SK-N-SH (cell line): Measurements from ENCODE around the gene GPR55. TPM values are rescaled to one million over a fixed set of nuclear protein-coding genes. Genes with fewer than 3 reads are reported as not detected.

Experiments
- CTCF ChIA-PET: fragments of 300-600, 350-600 bp; formaldehyde crosslinking; extraction: SDS; loops from one replicate; lab custom pipeline; 2021; lab: Yijun Ruan, JAX
- POLR2A ChIA-PET: fragments of 350-600 bp; sonication (Branson Sonifier 250); formaldehyde crosslinking; extraction: SDS; loops from one replicate; lab custom pipeline; 2020; ENCODE audit warnings: antibody characterized with exemption, inconsistent platforms; lab: Yijun Ruan, JAX
- DNase-seq: peaks from one replicate; pipeline ENCODE4 v3.0.0; 2012
- H2AFZ ChIP-seq: fragments of 200-600 bp; sonication (generic); 2 replicates; pipeline ENCODE4 v1.8.1; 2016; ENCODE audit warnings: antibody characterized with exemption, mild to moderate bottlenecking, low read depth
- H3F3A ChIP-seq: fragments of 200-600 bp; sonication (generic); replicated peaks from 2 replicates; pipeline ENCODE3; 2016; ENCODE audit warnings: antibody characterized with exemption, mild to moderate bottlenecking; ENCODE audit not compliant: insufficient read depth
- H3K27ac ChIP-seq, 2 experiments: fragments of 200-500 bp in 1 of 2; fragments of 200-600 bp in 1 of 2; sonication (Bioruptor generic) in 1 of 2; sonication (generic), shearing (Covaris generic) in 1 of 2; 2 replicates each; pipeline versions ENCODE4 v1.5.1 to v1.6.1; 2014 to 2016; ENCODE audit warnings: low read depth in 2 of 2, inconsistent platforms in 1 of 2, low read length in 1 of 2, mild to moderate bottlenecking in 1 of 2, mixed read lengths in 1 of 2
- H3K27me3 ChIP-seq: fragments of 200-600 bp; sonication (generic), shearing (Covaris generic); 2 replicates; pipeline ENCODE4 v1.6.1; 2016; ENCODE audit warnings: mixed run types; ENCODE audit not compliant: insufficient read depth
- H3K36me3 ChIP-seq, 2 experiments: fragments of 200-500 bp in 1 of 2; fragments of 200-600 bp in 1 of 2; sonication (Bioruptor generic) in 1 of 2; sonication (generic) in 1 of 2; replicated peaks in 1 of 2; 2 replicates each; pipeline versions ENCODE3 to v1.5.1; 2014 to 2016; ENCODE audit warnings: low read length in 1 of 2, mild to moderate bottlenecking in 1 of 2; ENCODE audit not compliant: insufficient read depth in 2 of 2, control insufficient read depth in 1 of 2
- H3K4me1 ChIP-seq, 2 experiments: fragments of 200-500 bp in 1 of 2; fragments of 200-600 bp in 1 of 2; sonication (Bioruptor generic) in 1 of 2; sonication (generic), shearing (Covaris generic) in 1 of 2; 2 replicates each; pipeline versions ENCODE4 v1.5.1 to v1.6.1; 2014 to 2016; ENCODE audit warnings: low read depth in 1 of 2, low read length in 1 of 2, mixed run types in 1 of 2; ENCODE audit not compliant: insufficient read depth in 2 of 2, control insufficient read depth in 1 of 2
- H3K4me2 ChIP-seq: fragments of 200-600 bp; sonication (generic), shearing (Covaris generic); 2 replicates; pipeline ENCODE4 v1.6.1; 2017; ENCODE audit warnings: mixed run types
- H3K4me3 ChIP-seq, 2 experiments: fragments of 200-500 bp in 1 of 2; fragments of 200-600 bp in 1 of 2; sonication (Bioruptor generic) in 1 of 2; sonication (generic), shearing (Covaris generic) in 1 of 2; 2 replicates each; pipeline versions ENCODE4 v1.5.1 to v1.8.1; 2014 to 2016; ENCODE audit warnings: low read depth in 2 of 2, inconsistent platforms in 1 of 2, low read length in 1 of 2, mild to moderate bottlenecking in 1 of 2, mixed read lengths in 1 of 2, moderate library complexity in 1 of 2
- H3K79me2 ChIP-seq: fragments of 200-600 bp; sonication (generic); 2 replicates; pipeline ENCODE4 v1.8.1; 2017; ENCODE audit warnings: mild to moderate bottlenecking; ENCODE audit not compliant: insufficient read depth
- H3K9ac ChIP-seq: fragments of 200-600 bp; sonication (generic); 2 replicates; pipeline ENCODE4 v1.6.1; 2017; ENCODE audit warnings: mixed run types
- H3K9me2 ChIP-seq: fragments of 200-600 bp; sonication (generic); 2 replicates; pipeline ENCODE4 v1.6.1; 2017; ENCODE audit warnings: mixed run types
- H3K9me3 ChIP-seq: fragments of 200-600 bp; sonication (generic); 2 replicates; pipeline ENCODE4 v1.6.1; 2017; ENCODE audit warnings: mixed run types, mild to moderate bottlenecking, moderate library complexity
- H4K20me1 ChIP-seq: fragments of 200-600 bp; sonication (generic); 2 replicates; pipeline ENCODE4 v1.6.1; 2017; ENCODE audit warnings: mild to moderate bottlenecking, mixed run types; ENCODE audit not compliant: insufficient read depth
- CHD2 ChIP-seq: fragments of 150-350 bp; IDR thresholded peaks from 2 replicates; pipeline ENCODE4 v1.6.1; 2018; ENCODE audit warnings: low read length; ENCODE audit not compliant: partially characterized antibody
- CTCF ChIP-seq: fragments of 200-600 bp; sonication (generic); IDR thresholded peaks from 2 replicates; pipeline ENCODE4 v1.6.1; 2017; ENCODE audit warnings: antibody characterized with exemption, mild to moderate bottlenecking, moderate library complexity
- EP300 ChIP-seq, 2 experiments: IDR thresholded peaks; 2 replicates each; pipeline versions ENCODE4 v1.4.0 to v1.6.1; 2012; ENCODE audit warnings: borderline replicate concordance in 1 of 2, low read depth in 1 of 2, low read length in 1 of 2
- EZH2phosphoT487 ChIP-seq: fragments of 200-600 bp; sonication (generic); IDR thresholded peaks from 2 replicates; pipeline ENCODE4 v1.6.1; 2017; ENCODE audit warnings: low read depth, mixed run types, mild to moderate bottlenecking, antibody characterized with exemption, moderate library complexity, borderline replicate concordance
- FOXJ3 ChIP-seq: sonication (generic); formaldehyde crosslinking; IDR thresholded peaks from 2 replicates; pipeline ENCODE4 v1.5.1; 2020; ENCODE audit warnings: mild to moderate bottlenecking, missing genetic modification reagents
- GABPA ChIP-seq: IDR thresholded peaks from 2 replicates; pipeline ENCODE4 v1.4.0; 2012; ENCODE audit warnings: low read depth, mild to moderate bottlenecking
- GATA2 ChIP-seq: sonication (generic); formaldehyde crosslinking; IDR thresholded peaks from 2 replicates; pipeline ENCODE4 v1.5.0; 2020; ENCODE audit warnings: mild to moderate bottlenecking, missing genetic modification reagents
- IRF3 ChIP-seq: fragments of 150-350 bp; IDR thresholded peaks from 2 replicates; pipeline ENCODE4 v1.6.1; 2016; ENCODE audit warnings: mild to moderate bottlenecking, low read depth, low read length
- JUND ChIP-seq: IDR thresholded peaks from 2 replicates; pipeline ENCODE4 v1.4.0; 2012
- MEF2A ChIP-seq: IDR thresholded peaks from 2 replicates; pipeline ENCODE4 v1.4.0; 2012; ENCODE audit warnings: low read depth, borderline replicate concordance
- NRF1 ChIP-seq: IDR thresholded peaks from 2 replicates; pipeline ENCODE4 v1.6.1; 2012; ENCODE audit warnings: low read depth, mild to moderate bottlenecking, low read length
- PBX3 ChIP-seq: IDR thresholded peaks from 2 replicates; pipeline ENCODE4; 2012
- POLR2AphosphoS5 ChIP-seq: IDR thresholded peaks from 2 replicates; pipeline ENCODE4 v1.6.1; 2012; ENCODE audit warnings: low read depth, low read length
- RCOR1 ChIP-seq: fragments of 150-350 bp; IDR thresholded peaks from 2 replicates; pipeline ENCODE4 v1.6.1; 2017; ENCODE audit warnings: antibody characterized with exemption, low read length
- SIN3A ChIP-seq: IDR thresholded peaks from 2 replicates; pipeline ENCODE4 v1.6.1; 2012; ENCODE audit warnings: low read depth, mild to moderate bottlenecking, low read length, moderate library complexity, borderline replicate concordance
- TEAD4 ChIP-seq: IDR thresholded peaks from 2 replicates; pipeline ENCODE4 v1.4.0; 2012; ENCODE audit warnings: mild to moderate bottlenecking, borderline replicate concordance; ENCODE audit not compliant: insufficient read depth
- USF2 ChIP-seq: fragments of 150-350 bp; IDR thresholded peaks from 2 replicates; pipeline ENCODE4 v1.6.1; 2017; ENCODE audit warnings: antibody characterized with exemption, low read length, low read depth, borderline replicate concordance
- WGBS: methylation state at CpG from one replicate; pipeline ENCODE4 v1.1.6; 2017; ENCODE audit warnings: low lambda C conversion rate; 5-methylcytosine and 5-hydroxymethylcytosine counted together
- polyA plus RNA-seq, 3 experiments: library from polyadenylated mRNA; depleted of rRNA; stranded (reverse); fragments of >200 nt; gene quantifications; 2 replicates each; pipeline ENCODE4 v1.2.3, GENCODE V29; 2012

Gene GPR55
- polyA plus RNA-seq, 1 of the 3 experiments (the other 2 are of a cell fraction), result not detected

GRCh38 chr2:230967113-230967512 is 42.1 kb upstream of the GPR55 start:
- Histone ChIP-seq H3K27me3 (no peaks in the 10 kb centered on the region), H3K27ac (no peak overlapping the region), H2AFZ (no peak overlapping the region), H3K4me3 (no peak overlapping the region), H3K4me2 (no peak overlapping the region), H3K9me3 (no peaks in the 10 kb centered on the region), H3K4me1 (no peaks in the 10 kb centered on the region), H3K79me2 (no peaks in the 10 kb centered on the region), H3K9ac (no peak overlapping the region), H3K36me3 (no peaks in the 10 kb centered on the region), H3K9me2 (no peaks in the 10 kb centered on the region), H3F3A (no peaks in the 10 kb centered on the region), H4K20me1 (no peaks in the 10 kb centered on the region)
- DNase-seq, result no peak
- TF ChIP-seq GATA2 (CRISPR knock-in tag) (no peak), RCOR1 (no peak)
- ChIA-PET CTCF (interaction anchor here (1.9 kb wide), 1 partner anchor 20 kb away, joined by 8 read pairs; no protein-coding TSS in a partner anchor), POLR2A (no interaction called here)
- 84% methylated on average over 3 of the region's 3 CpGs for WGBS

GRCh38 chr2:230964136-230964730 is 39.2 kb upstream of the GPR55 start:
- H3F3A ChIP-seq, result no peaks in the 10 kb centered on the region
- TF ChIP-seq IRF3, result no peak
- TF ChIP-seq GATA2 (CRISPR knock-in tag), result no peak
- TF ChIP-seq RCOR1, result no peak
- no peak for TF ChIP-seq EZH2phosphoT487
- TF ChIP-seq NRF1, result no peak
- TF ChIP-seq SIN3A, result no peak
- no peak for TF ChIP-seq JUND
- TF ChIP-seq, all 33 proteins: peak for 0
- WGBS, result 85% methylated on average over 15 of the region's 36 CpGs
- Histone ChIP-seq H3K27me3 (no peaks in the 10 kb centered on the region; the same call in 1 of the 2 replicates), H3K9ac (no peak overlapping the region), H2AFZ (no peak overlapping the region), H4K20me1 (no peaks in the 10 kb centered on the region), H3K4me1 (no peaks in the 10 kb centered on the region), H3K9me2 (no peaks in the 10 kb centered on the region), H3K79me2 (no peaks in the 10 kb centered on the region), H3K4me3 (no peak overlapping the region), H3K9me3 (no peaks in the 10 kb centered on the region), H3K36me3 (no peaks in the 10 kb centered on the region), H3K27ac (no peak overlapping the region), H3K4me2 (no peak overlapping the region)
- DNase-seq, result no peak
- ChIA-PET CTCF (no interaction called here), POLR2A (interaction anchor here (0.8 kb wide), 1 partner anchor 43 kb away, joined by 3 read pairs; no protein-coding TSS in a partner anchor)

- H3K27me3 ChIP-seq, result no peaks in the 10 kb centered on the region; the same call in 1 of the 2 replicates
- H3K4me2 ChIP-seq, result no peak overlapping the region
- ChIA-PET POLR2A (no interaction called here), CTCF (interaction anchor here (1.8 kb wide), 1 partner anchor 26 kb away, joined by 9 read pairs; no protein-coding TSS in a partner anchor)
- DNase-seq, result no peak
- H3K27ac ChIP-seq, result no peak overlapping the region
- no peaks in the 10 kb centered on the region for H3K9me3 ChIP-seq
- H3F3A ChIP-seq, result no peaks in the 10 kb centered on the region
- no peaks in the 10 kb centered on the region for H3K36me3 ChIP-seq
- H4K20me1 ChIP-seq, result no peaks in the 10 kb centered on the region
- WGBS, result 32% methylated on average over 3 of the region's 3 CpGs
- no peaks in the 10 kb centered on the region for H3K79me2 ChIP-seq
- no peak overlapping the region for H3K4me3 ChIP-seq
- H3K9ac ChIP-seq, result no peak overlapping the region
- no peaks in the 10 kb centered on the region for H3K9me2 ChIP-seq
- H2AFZ ChIP-seq, result no peak overlapping the region
- H3K4me1 ChIP-seq, result peaks cover 0 to 2% of the 10 kb centered on the region in 2 experiments; a peak in 2 of 4 replicates
- no peak for TF ChIP-seq PBX3
- no peak for TF ChIP-seq USF2
- no peak for TF ChIP-seq TEAD4
- TF ChIP-seq FOXJ3, result no peak
- TF ChIP-seq EP300 (IDR thresholded peaks at IDR 0.05; ENCODE audit: borderline replicate concordance in 1 of 2, low read depth in 1 of 2, low read length in 1 of 2), result no peak
- TF ChIP-seq CTCF, result no peak
- no peak for TF ChIP-seq POLR2AphosphoS5
- no peak for TF ChIP-seq GABPA
- TF ChIP-seq CHD2, result no peak
- no peak for TF ChIP-seq MEF2A
These were observed 36.0 kb upstream of the GPR55 start for GRCh38 chr2:230961091-230961491.
